HepG2 (cell line): ENCODE results near the gene EMILIN1. TPM values are rescaled to one million over a fixed set of nuclear protein-coding genes. Genes with fewer than 3 reads are reported as not detected.
A peak's percentile ranks its signal among the peaks of the same experiment; 100 is the strongest.

ENCODE experiments used
- ARNT2 ChIP-seq: sonication (generic); formaldehyde crosslinking; IDR thresholded peaks from 2 replicates; pipeline ENCODE4 v1.8.0; 2022; ENCODE audit warnings: mild to moderate bottlenecking, low read depth, missing genetic modification reagents, moderate library complexity
- BRCA1 ChIP-seq: sonication (generic); formaldehyde crosslinking; IDR thresholded peaks from 2 replicates; pipeline ENCODE4 v1.4.0; 2020; ENCODE audit warnings: missing genetic modification reagents
- HNRNPK ChIP-seq: fragments of 200-400 bp; formaldehyde crosslinking; IDR thresholded peaks from 2 replicates; pipeline ENCODE4 v1.6.1; 2018; ENCODE audit warnings: low read length, low read depth, moderate library complexity, mild to moderate bottlenecking; ENCODE audit not compliant: poor library complexity, severe bottlenecking
- JUND ChIP-seq: sonication (generic); formaldehyde crosslinking; IDR thresholded peaks from 2 replicates; pipeline ENCODE4 v1.8.0; 2022; ENCODE audit warnings: mild to moderate bottlenecking, missing genetic modification reagents
- MBD4 ChIP-seq: IDR thresholded peaks from 2 replicates; pipeline ENCODE4 v1.6.1; 2012; ENCODE audit warnings: low read length, inconsistent platforms, borderline replicate concordance
- MED13 ChIP-seq: sonication (generic); formaldehyde crosslinking; IDR thresholded peaks from 2 replicates; pipeline ENCODE4 v1.5.0; 2020; ENCODE audit warnings: missing genetic modification reagents
- SIN3A ChIP-seq: IDR thresholded peaks from 2 replicates; pipeline ENCODE4 v1.6.1; 2011; ENCODE audit warnings: low read depth, mild to moderate bottlenecking, control low read depth, low read length, borderline replicate concordance
- SIN3B ChIP-seq: fragments of 150-350 bp; IDR thresholded peaks from 2 replicates; pipeline ENCODE4 v1.6.1; 2014; ENCODE audit warnings: low read length
- SRF ChIP-seq: IDR thresholded peaks from 2 replicates; pipeline ENCODE4 v1.6.1; 2011; ENCODE audit warnings: mild to moderate bottlenecking, low read depth, low read length, moderate library complexity
- ZNF329 ChIP-seq: sonication (generic); formaldehyde crosslinking; IDR thresholded peaks from 2 replicates; pipeline ENCODE4 v1.9.0; 2021; ENCODE audit warnings: low read depth, mild to moderate bottlenecking, missing genetic modification reagents
- ZNF580 ChIP-seq: IDR thresholded peaks from 2 replicates; pipeline ENCODE4 v1.6.1; 2016; ENCODE audit warnings: low read depth, borderline replicate concordance
- polyA plus RNA-seq, 8 experiments: library from polyadenylated mRNA; depleted of rRNA in 3 of 8; stranded (reverse) in 7 of 8; unstranded in 1 of 8; fragments of >200 nt; fragmentation: Illumina TruSeq in 4 of 8; extraction: Trizol in 4 of 8; gene quantifications; 2 replicates each; pipeline versions ENCODE4 v1.2.1 to v1.2.3, GENCODE V29; 2011 to 2016; ENCODE audit warnings: low read depth in 4 of 8, missing spikeins in 1 of 8, mixed read lengths in 1 of 8; ENCODE audit not compliant: insufficient read depth in 1 of 8
- total RNA-seq, 5 experiments: library from RNA; depleted of rRNA; stranded (reverse); fragments of >200 nt; fragmentation: Illumina TruSeq; extraction: Trizol; gene quantifications; 2 replicates each; pipeline ENCODE4 v1.2.3, GENCODE V29; 2016; ENCODE audit warnings: low read depth in 1 of 5
- TF ChIP-seq, protein P1 (sequence below): sonication (generic); formaldehyde crosslinking; IDR thresholded peaks from 2 replicates; pipeline ENCODE4 v1.8.1; 2022; ENCODE audit warnings: mild to moderate bottlenecking, missing genetic modification reagents
- TF ChIP-seq, protein P2 (sequence below): sonication (generic); formaldehyde crosslinking; IDR thresholded peaks from 2 replicates; pipeline ENCODE4 v1.8.1; 2023; ENCODE audit warnings: mild to moderate bottlenecking, moderate library complexity, missing genetic modification reagents
- TF ChIP-seq, protein P3 (sequence below): sonication (generic); formaldehyde crosslinking; IDR thresholded peaks from 2 replicates; pipeline ENCODE4 v1.4.0; 2020; ENCODE audit warnings: missing genetic modification reagents, mild to moderate bottlenecking, borderline replicate concordance
- TF ChIP-seq, protein P4 (sequence below): sonication (generic); formaldehyde crosslinking; IDR thresholded peaks from 2 replicates; pipeline ENCODE4 v1.4.0; 2020; ENCODE audit warnings: missing genetic modification reagents

EMILIN1 gene
- total and polyA plus RNA-seq, 2 of the 13 experiments (the other 11 are each of a cell fraction or from before 2014, with no cell fraction given): 8.1 to 9.7 TPM

DNA sequence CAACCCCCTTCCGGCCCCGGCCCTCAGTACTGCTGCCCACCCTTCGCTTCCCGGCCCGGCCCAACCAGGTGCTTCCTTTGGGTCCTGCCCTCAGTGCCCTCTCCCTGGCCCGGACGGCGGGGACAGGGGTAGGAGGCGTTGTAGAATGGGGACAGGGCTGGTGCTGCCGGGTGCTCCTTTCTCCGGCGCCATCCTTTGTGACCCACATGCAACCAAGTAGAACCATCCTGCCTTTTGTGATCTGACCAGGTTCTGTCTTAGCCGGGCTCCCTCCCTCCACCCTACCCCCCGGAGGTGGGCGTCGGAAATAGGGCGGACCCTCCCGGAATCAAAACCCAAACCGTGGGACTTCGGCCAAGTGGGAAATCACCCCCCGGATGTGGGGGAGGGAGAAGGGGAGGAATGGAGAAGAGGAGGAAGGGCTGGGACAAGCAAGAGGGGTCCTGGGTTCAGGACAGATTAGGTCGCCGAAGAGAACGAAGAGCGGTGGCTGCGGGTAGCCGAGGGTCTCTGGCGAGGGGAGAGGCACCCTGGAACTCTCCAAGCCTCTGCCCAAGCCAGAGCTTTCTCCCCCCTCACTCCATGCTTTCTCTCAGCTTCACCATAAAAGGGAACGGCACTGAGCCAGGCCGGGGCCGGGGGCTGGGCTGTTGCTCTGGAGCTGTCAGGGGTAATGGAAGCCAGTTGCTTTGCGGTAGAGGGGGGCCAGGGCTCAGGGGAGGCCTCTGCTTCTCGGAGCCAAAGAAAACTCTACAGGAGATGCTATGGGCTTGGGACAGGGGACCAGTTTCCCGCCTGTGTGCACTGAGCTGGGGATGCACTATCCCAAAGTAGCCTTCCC lies 6.2 kb upstream of the EMILIN1 start (continued):
- TF ChIP-seq, protein P1, sequence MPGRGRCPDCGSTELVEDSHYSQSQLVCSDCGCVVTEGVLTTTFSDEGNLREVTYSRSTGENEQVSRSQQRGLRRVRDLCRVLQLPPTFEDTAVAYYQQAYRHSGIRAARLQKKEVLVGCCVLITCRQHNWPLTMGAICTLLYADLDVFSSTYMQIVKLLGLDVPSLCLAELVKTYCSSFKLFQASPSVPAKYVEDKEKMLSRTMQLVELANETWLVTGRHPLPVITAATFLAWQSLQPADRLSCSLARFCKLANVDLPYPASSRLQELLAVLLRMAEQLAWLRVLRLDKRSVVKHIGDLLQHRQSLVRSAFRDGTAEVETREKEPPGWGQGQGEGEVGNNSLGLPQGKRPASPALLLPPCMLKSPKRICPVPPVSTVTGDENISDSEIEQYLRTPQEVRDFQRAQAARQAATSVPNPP (CRISPR knock-in tag): 0 out of 2 replicates have a peak, but pooled peaks have one; percentile 8
- TF ChIP-seq ZNF329 (peak; percentile 34; the same call in 1 of the 2 replicates), ZNF580 (CRISPR knock-in tag) (peak; percentile 13; the same call in 1 of the 2 replicates), HNRNPK (no peak), MBD4 (no peak), JUND (CRISPR knock-in tag) (no peak), ARNT2 (CRISPR knock-in tag) (no peak), MED13 (CRISPR knock-in tag) (no peak), SIN3A (no peak; the same call in 1 of the 2 replicates), SRF (peak; percentile 80), SIN3B (no peak), BRCA1 (CRISPR knock-in tag) (no peak)
- TF ChIP-seq, protein P2, sequence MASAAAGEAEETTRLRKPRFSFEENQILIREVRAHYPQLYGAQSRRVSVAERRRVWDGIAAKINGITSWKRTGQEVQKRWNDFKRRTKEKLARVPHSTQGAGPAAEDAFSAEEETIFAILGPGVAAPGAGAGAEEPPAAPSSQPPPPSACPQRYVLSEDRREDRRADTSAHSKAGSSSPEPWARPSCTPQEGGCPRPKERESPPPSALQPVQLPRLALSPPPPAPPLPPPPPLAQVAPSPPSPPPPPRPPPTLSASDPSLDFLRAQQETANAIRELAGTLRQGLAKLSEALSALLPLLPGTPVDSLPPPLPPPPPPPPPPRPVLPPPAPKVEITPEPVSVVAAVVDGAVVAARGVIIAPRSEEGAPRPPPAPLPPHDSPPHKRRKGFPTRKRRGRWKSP (CRISPR knock-in tag): no peak
- TF ChIP-seq, protein P3, sequence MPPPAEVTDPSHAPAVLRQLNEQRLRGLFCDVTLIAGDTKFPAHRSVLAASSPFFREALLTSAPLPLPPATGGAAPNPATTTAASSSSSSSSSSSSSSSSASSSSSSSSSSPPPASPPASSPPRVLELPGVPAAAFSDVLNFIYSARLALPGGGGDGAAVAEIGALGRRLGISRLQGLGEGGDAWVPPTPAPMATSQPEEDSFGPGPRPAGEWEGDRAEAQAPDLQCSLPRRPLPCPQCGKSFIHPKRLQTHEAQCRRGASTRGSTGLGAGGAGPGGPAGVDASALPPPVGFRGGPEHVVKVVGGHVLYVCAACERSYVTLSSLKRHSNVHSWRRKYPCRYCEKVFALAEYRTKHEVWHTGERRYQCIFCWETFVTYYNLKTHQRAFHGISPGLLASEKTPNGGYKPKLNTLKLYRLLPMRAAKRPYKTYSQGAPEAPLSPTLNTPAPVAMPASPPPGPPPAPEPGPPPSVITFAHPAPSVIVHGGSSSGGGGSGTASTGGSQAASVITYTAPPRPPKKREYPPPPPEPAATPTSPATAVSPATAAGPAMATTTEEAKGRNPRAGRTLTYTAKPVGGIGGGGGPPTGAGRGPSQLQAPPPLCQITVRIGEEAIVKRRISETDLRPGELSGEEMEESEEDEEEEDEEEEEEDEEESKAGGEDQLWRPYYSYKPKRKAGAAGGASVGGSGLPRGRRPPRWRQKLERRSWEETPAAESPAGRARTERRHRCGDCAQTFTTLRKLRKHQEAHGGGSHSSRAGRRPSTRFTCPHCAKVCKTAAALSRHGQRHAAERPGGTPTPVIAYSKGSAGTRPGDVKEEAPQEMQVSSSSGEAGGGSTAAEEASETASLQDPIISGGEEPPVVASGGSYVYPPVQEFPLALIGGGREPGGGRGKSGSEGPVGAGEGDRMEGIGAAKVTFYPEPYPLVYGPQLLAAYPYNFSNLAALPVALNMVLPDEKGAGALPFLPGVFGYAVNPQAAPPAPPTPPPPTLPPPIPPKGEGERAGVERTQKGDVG (CRISPR knock-in tag): no peak; the same call in 1 of the 2 replicates
- TF ChIP-seq, protein P4, sequence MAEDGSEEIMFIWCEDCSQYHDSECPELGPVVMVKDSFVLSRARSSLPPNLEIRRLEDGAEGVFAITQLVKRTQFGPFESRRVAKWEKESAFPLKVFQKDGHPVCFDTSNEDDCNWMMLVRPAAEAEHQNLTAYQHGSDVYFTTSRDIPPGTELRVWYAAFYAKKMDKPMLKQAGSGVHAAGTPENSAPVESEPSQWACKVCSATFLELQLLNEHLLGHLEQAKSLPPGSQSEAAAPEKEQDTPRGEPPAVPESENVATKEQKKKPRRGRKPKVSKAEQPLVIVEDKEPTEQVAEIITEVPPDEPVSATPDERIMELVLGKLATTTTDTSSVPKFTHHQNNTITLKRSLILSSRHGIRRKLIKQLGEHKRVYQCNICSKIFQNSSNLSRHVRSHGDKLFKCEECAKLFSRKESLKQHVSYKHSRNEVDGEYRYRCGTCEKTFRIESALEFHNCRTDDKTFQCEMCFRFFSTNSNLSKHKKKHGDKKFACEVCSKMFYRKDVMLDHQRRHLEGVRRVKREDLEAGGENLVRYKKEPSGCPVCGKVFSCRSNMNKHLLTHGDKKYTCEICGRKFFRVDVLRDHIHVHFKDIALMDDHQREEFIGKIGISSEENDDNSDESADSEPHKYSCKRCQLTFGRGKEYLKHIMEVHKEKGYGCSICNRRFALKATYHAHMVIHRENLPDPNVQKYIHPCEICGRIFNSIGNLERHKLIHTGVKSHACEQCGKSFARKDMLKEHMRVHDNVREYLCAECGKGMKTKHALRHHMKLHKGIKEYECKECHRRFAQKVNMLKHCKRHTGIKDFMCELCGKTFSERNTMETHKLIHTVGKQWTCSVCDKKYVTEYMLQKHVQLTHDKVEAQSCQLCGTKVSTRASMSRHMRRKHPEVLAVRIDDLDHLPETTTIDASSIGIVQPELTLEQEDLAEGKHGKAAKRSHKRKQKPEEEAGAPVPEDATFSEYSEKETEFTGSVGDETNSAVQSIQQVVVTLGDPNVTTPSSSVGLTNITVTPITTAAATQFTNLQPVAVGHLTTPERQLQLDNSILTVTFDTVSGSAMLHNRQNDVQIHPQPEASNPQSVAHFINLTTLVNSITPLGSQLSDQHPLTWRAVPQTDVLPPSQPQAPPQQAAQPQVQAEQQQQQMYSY (CRISPR knock-in tag): no peak
